ENCODE measurements around the gene GABRD. TPM values are rescaled to one million over a fixed set of nuclear protein-coding genes. Genes with fewer than 3 reads are reported as not detected.

The GABRD gene
- total and polyA plus RNA-seq, 10 of the 15 experiments (the other 5 are each of a cell fraction or from before 2014, with no cell fraction given) = not detected

DNA sequence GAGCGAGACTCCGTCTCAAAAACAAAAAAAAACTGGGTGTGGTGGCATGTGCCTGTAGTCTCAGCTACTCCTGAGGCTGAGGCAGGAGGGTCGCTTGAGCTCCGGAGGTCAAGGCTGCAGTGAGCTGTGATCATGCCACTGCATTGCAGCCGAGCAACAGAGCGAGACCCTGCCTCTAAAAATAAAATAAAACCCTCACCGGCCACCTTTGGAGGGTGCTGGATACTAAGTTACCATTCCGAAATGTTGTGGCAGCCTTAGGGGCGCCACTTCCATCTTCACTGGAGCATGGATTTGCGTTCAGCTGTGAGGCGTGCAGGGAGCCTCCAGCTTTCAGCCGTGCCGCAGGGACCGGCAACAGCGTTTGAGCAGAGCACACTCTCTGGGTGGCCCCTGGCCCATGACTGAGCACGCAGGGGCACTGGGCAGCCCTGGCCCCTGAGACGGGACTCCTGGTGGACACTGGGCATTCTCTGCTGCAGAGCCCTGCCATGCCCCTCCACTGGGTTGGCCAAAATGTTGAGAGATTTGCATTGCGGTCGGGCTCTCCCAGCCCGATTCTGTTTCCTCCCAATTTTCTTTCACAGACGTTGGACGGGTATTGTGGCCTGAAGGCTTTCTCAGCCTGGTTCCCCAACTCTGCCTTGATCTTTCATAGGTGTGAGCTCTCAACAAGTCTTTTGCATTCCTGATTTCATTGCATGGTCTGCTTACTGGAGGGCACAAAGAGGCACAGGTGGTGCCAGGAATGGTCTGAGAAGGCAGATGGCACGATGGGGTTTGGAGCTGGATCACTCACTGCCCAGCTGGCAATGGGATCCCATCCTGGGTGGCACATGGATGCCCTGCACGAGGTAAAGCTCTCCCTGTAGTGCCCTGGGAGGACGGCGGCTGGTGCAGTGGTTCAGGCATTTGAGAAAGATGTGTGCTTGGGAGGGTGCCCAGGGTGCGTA lies 9.8 kb upstream of the GABRD start (continued):
- TF ChIP-seq, protein P1, sequence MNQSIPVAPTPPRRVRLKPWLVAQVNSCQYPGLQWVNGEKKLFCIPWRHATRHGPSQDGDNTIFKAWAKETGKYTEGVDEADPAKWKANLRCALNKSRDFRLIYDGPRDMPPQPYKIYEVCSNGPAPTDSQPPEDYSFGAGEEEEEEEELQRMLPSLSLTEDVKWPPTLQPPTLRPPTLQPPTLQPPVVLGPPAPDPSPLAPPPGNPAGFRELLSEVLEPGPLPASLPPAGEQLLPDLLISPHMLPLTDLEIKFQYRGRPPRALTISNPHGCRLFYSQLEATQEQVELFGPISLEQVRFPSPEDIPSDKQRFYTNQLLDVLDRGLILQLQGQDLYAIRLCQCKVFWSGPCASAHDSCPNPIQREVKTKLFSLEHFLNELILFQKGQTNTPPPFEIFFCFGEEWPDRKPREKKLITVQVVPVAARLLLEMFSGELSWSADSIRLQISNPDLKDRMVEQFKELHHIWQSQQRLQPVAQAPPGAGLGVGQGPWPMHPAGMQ (IDR thresholded peaks at IDR 0.05; ENCODE audit: borderline replicate concordance) = no peak
- TF ChIP-seq SMARCA5 (IDR thresholded peaks at IDR 0.05) (no peak), FOS (IDR thresholded peaks at IDR 0.05; ENCODE audit: borderline replicate concordance, extremely low read depth, insufficient read length) (no peak), TCF12 (IDR thresholded peaks at IDR 0.05; ENCODE audit: low read depth, low read length) (no peak), IKZF1 (conservative IDR thresholded peaks at IDR 0.05) (no peak)
- TF ChIP-seq, protein P2, sequence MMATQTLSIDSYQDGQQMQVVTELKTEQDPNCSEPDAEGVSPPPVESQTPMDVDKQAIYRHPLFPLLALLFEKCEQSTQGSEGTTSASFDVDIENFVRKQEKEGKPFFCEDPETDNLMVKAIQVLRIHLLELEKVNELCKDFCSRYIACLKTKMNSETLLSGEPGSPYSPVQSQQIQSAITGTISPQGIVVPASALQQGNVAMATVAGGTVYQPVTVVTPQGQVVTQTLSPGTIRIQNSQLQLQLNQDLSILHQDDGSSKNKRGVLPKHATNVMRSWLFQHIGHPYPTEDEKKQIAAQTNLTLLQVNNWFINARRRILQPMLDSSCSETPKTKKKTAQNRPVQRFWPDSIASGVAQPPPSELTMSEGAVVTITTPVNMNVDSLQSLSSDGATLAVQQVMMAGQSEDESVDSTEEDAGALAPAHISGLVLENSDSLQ (IDR thresholded peaks at IDR 0.05) = no peak

DNA sequence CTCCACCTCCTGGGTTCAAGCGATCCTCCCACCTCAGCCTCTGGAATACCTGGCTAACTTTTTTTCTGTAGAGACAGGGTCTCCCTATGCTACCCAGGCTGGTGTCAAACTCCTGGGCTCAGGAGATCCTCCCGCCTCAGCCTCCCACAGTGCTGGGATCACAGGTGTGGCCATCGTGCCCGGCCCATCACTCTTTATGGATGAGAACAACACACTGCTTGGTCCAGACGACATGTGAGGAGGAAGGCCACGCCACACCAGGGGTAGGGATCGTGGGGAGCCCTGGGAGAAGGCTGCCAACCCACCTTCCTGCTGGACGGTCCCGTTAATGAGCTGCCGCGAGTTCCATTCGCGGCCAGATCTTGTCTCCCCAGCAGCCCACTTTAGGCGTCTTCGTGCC lies 5.0 kb upstream of the GABRD start:
- Histone ChIP-seq H2AFZ (ENCODE audit: control insufficient read depth, low read depth, low read length) (no peak overlapping the region), H3K4me2 (ENCODE audit: control insufficient read depth, insufficient read depth) (no peak overlapping the region), H3K4me3 (no peak overlapping the region), H3K4me1 (ENCODE audit: control insufficient read depth, insufficient read depth, low read length) (no peaks in the 10 kb centered on the region), H3K9ac (ENCODE audit: control insufficient read depth, insufficient read depth, low read length) (no peak overlapping the region), H3K79me2 (ENCODE audit: control insufficient read depth, insufficient read depth, low read length) (no peaks in the 10 kb centered on the region), H3K36me3 (ENCODE audit: control insufficient read depth in 2 of 2, insufficient read depth in 2 of 2, low read length in 1 of 2) (no peaks in the 10 kb centered on the region), H3K9me3 (replicated peaks; ENCODE audit: control insufficient read depth, insufficient read depth, low read length) (no peaks in the 10 kb centered on the region), H3K27me3 (replicated peaks in 1 of 2; ENCODE audit: control insufficient read depth in 2 of 2, insufficient read depth in 2 of 2, low read length in 1 of 2) (peaks cover 3 to 5% of the 10 kb centered on the region in 2 experiments; a peak in 2 of 4 replicates), H4K20me1 (ENCODE audit: control insufficient read depth, insufficient read depth) (no peaks in the 10 kb centered on the region), H3K27ac (ENCODE audit: control insufficient read depth, insufficient read depth) (no peak overlapping the region)
- ATAC-seq = no peak
- RAD21 ChIA-PET (ENCODE audit: unreplicated experiment) = no interaction called here
- CTCF ChIA-PET = no interaction called here
- no peak for FAIRE-seq
- no TSS peak for BruUV-seq (replicated peaks)
- POLR2A ChIA-PET = no interaction called here
- in situ Hi-C loops (cut with MboI) (no loop called here), intact Hi-C loops (cut with micrococcal nuclease; ENCODE audit: unreplicated experiment) (no loop called here)
- SMC1A ChIA-PET (ENCODE audit: uncharacterized antibody, unreplicated experiment) = no interaction called here
- 60% methylated on average over 15 of the region's 15 CpGs for WGBS (ENCODE audit: insufficient coverage, insufficient replicate concordance, low lambda C conversion rate, missing lambda C conversion rate)
- TF ChIP-seq, protein P3, sequence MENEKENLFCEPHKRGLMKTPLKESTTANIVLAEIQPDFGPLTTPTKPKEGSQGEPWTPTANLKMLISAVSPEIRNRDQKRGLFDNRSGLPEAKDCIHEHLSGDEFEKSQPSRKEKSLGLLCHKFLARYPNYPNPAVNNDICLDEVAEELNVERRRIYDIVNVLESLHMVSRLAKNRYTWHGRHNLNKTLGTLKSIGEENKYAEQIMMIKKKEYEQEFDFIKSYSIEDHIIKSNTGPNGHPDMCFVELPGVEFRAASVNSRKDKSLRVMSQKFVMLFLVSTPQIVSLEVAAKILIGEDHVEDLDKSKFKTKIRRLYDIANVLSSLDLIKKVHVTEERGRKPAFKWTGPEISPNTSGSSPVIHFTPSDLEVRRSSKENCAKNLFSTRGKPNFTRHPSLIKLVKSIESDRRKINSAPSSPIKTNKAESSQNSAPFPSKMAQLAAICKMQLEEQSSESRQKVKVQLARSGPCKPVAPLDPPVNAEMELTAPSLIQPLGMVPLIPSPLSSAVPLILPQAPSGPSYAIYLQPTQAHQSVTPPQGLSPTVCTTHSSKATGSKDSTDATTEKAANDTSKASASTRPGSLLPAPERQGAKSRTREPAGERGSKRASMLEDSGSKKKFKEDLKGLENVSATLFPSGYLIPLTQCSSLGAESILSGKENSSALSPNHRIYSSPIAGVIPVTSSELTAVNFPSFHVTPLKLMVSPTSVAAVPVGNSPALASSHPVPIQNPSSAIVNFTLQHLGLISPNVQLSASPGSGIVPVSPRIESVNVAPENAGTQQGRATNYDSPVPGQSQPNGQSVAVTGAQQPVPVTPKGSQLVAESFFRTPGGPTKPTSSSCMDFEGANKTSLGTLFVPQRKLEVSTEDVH (IDR thresholded peaks at IDR 0.05; ENCODE audit: low read depth, partially characterized antibody) = no peak
- TF ChIP-seq POLR2AphosphoS5 (IDR thresholded peaks at IDR 0.05; ENCODE audit: low read length) (no peak), POLR2A (IDR thresholded peaks at IDR 0.05; ENCODE audit: low read depth, low read length) (no peak)
- no peak for DNase-seq (ENCODE audit: low read depth, low spot score)

All from GM12878 (cell line).